ENCODE measurements around the gene ZNF219.

DNA sequence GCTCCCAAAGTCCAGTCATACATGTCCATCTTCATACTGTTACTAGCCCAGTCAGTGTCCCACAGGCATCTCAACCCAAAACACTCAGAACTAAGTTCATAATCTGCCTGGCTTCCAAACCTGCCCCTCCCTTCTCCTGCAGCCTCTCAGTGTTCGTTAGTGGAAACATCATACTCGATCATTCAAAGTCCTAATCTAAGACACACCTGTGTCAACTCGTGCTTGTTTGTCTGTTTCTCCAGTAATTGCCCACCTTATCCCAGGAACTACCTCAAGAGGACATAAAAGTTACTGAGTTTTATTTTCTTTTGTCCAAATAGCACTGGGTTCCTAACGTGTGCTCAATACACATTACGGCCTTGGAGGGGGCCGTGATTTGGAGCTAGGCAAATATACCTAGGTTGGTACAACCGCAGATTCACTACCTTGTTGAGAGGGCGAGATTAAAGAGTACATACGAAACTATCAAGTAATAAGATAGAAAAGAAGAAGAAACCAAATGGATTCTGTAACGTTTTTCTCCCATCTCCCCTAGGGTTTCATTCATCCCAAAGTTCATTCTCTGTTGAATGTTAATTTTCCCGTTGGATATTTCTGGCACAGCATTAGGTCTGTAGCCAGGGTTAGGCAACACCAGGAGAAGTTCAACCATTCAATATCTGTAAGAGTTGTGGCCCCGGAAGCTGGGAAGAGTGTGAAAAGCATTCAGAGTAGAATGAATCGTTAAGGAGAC is 37.7 kb downstream of the ZNF219 start:
- no peak for TF ChIP-seq EZH2 (IDR thresholded peaks at IDR 0.05; ENCODE audit: borderline replicate concordance, low read length)
- TF ChIP-seq CTCF (conservative IDR thresholded peaks at IDR 0.05 in 1 of 2, IDR thresholded peaks at IDR 0.05 in 1 of 2; ENCODE audit: extremely low read depth in 1 of 2, insufficient read depth in 1 of 2, low read depth in 1 of 2, low read length in 2 of 2), result no peak
